H9 (cell line): ENCODE measurements around the gene FAM149A. TPM values are rescaled to one million over a fixed set of nuclear protein-coding genes. Genes with fewer than 3 reads are reported as not detected.

Experiments
- DNase-seq: peaks from one replicate; pipeline ENCODE4 v3.0.0-alpha.2; 2017
- H2AFZ ChIP-seq: one replicate; pipeline ENCODE4 v1.6.1; 2013; ENCODE audit warnings: mild to moderate bottlenecking, low read length, control low read depth, moderate library complexity
- H2AK5ac ChIP-seq: 2 replicates; pipeline ENCODE4 v1.6.1; 2013; ENCODE audit warnings: low read length, control low read depth, mixed read lengths; ENCODE audit not compliant: insufficient read length
- H2BK120ac ChIP-seq: one replicate; pipeline ENCODE4 v1.6.1; 2013; ENCODE audit warnings: low read depth, mild to moderate bottlenecking, low read length, control low read depth, inconsistent platforms; ENCODE audit not compliant: poor library complexity, severe bottlenecking
- H2BK12ac ChIP-seq: 2 replicates; pipeline ENCODE4 v1.6.1; 2013; ENCODE audit warnings: low read length, control low read depth, mixed read lengths, low read depth; ENCODE audit not compliant: insufficient read length
- H2BK15ac ChIP-seq: 2 replicates; pipeline ENCODE4 v1.6.1; 2013; ENCODE audit warnings: low read depth, low read length, control low read depth
- H2BK20ac ChIP-seq: one replicate; pipeline ENCODE4 v1.6.1; 2013; ENCODE audit warnings: low read depth, mild to moderate bottlenecking, low read length, control low read depth, inconsistent platforms; ENCODE audit not compliant: poor library complexity, severe bottlenecking
- H2BK5ac ChIP-seq: 2 replicates; pipeline ENCODE4 v1.6.1; 2013; ENCODE audit warnings: low read length, control low read depth, mixed read lengths; ENCODE audit not compliant: insufficient read length
- H3K14ac ChIP-seq: 2 replicates; pipeline ENCODE4 v1.6.1; 2013; ENCODE audit warnings: low read length, control low read depth; ENCODE audit not compliant: insufficient read depth
- H3K18ac ChIP-seq: 2 replicates; pipeline ENCODE4 v1.6.1; 2013; ENCODE audit warnings: low read depth, mild to moderate bottlenecking, mixed read lengths, low read length, control low read depth; ENCODE audit not compliant: insufficient read length
- H3K23ac ChIP-seq: 2 replicates; pipeline ENCODE4 v1.6.1; 2013; ENCODE audit warnings: low read length, control low read depth, mixed read lengths, low read depth; ENCODE audit not compliant: insufficient read length
- H3K23me2 ChIP-seq: 2 replicates; pipeline ENCODE4 v1.6.1; 2013; ENCODE audit warnings: low read depth, mild to moderate bottlenecking, mixed read lengths, low read length, control low read depth; ENCODE audit not compliant: insufficient read length, poor library complexity, severe bottlenecking
- H3K27ac ChIP-seq: 2 replicates; pipeline ENCODE4 v1.5.1; 2013; ENCODE audit warnings: low read length, control low read depth, mixed read lengths, low read depth; ENCODE audit not compliant: insufficient read length
- H3K27me3 ChIP-seq: 2 replicates; pipeline ENCODE4 v1.6.1; 2013; ENCODE audit warnings: low read length, control low read depth, inconsistent platforms; ENCODE audit not compliant: insufficient read depth
- H3K4ac ChIP-seq: 2 replicates; pipeline ENCODE4 v1.6.1; 2013; ENCODE audit warnings: low read depth, mild to moderate bottlenecking, control low read depth, inconsistent platforms, low read length, moderate library complexity
- H3K4me1 ChIP-seq: 2 replicates; pipeline ENCODE4 v1.6.1; 2013; ENCODE audit warnings: low read length, control low read depth, inconsistent platforms; ENCODE audit not compliant: insufficient read depth
- H3K4me2 ChIP-seq: 2 replicates; pipeline ENCODE4 v1.6.1; 2013; ENCODE audit warnings: low read length, control low read depth, mixed read lengths; ENCODE audit not compliant: insufficient read length, insufficient read depth
- H3K56ac ChIP-seq: 2 replicates; pipeline ENCODE4 v1.6.1; 2013; ENCODE audit warnings: low read depth, mild to moderate bottlenecking, mixed read lengths, low read length, control low read depth; ENCODE audit not compliant: insufficient read length
- H3K79me1 ChIP-seq: 2 replicates; pipeline ENCODE4 v1.6.1; 2013; ENCODE audit warnings: low read depth, mild to moderate bottlenecking, moderate library complexity, low read length, control low read depth, inconsistent platforms; ENCODE audit not compliant: insufficient read depth, poor library complexity, severe bottlenecking
- H3K79me2 ChIP-seq: 2 replicates; pipeline ENCODE4 v1.6.1; 2013; ENCODE audit warnings: low read length, control low read depth, inconsistent platforms; ENCODE audit not compliant: insufficient read depth
- H3K9ac ChIP-seq: 2 replicates; pipeline ENCODE4 v1.6.1; 2013; ENCODE audit warnings: low read length, control low read depth, mixed read lengths; ENCODE audit not compliant: insufficient read length; ENCODE audit errors: extremely low read depth
- H3K9me3 ChIP-seq: one replicate; pipeline ENCODE4 v1.6.1; 2013; ENCODE audit warnings: low read depth, low read length, inconsistent platforms; ENCODE audit not compliant: control insufficient read depth
- H3T11ph ChIP-seq: one replicate; pipeline ENCODE4 v1.6.1; 2013; ENCODE audit warnings: mild to moderate bottlenecking, low read length, control low read depth, inconsistent platforms
- H4K20me1 ChIP-seq: one replicate; pipeline ENCODE4 v1.6.1; 2013; ENCODE audit not compliant: control insufficient read depth, insufficient read length, insufficient read depth
- H4K5ac ChIP-seq: 2 replicates; pipeline ENCODE4 v1.6.1; 2013; ENCODE audit warnings: low read depth, mild to moderate bottlenecking, mixed read lengths, low read length, control low read depth; ENCODE audit not compliant: insufficient read length
- H4K8ac ChIP-seq: replicated peaks from 2 replicates; pipeline ENCODE4 v1.6.1; 2013; ENCODE audit warnings: low read length, control low read depth, mixed read lengths, low read depth; ENCODE audit not compliant: insufficient read length
- H4K91ac ChIP-seq: 2 replicates; pipeline ENCODE4 v1.6.1; 2013; ENCODE audit warnings: low read depth, mild to moderate bottlenecking, moderate library complexity, mixed read lengths, low read length, control low read depth; ENCODE audit not compliant: insufficient read length
- H3K27ac Mint-ChIP-seq, 3 experiments: 2 replicates in 2 of 3; 3 replicates in 1 of 3; pipeline ENCODE4 v1.8.0; 2020 to 2021; ENCODE audit warnings: mixed read lengths in 3 of 3, mild to moderate bottlenecking in 1 of 3, moderate library complexity in 1 of 3
- H3K27me3 Mint-ChIP-seq: 2 replicates; pipeline ENCODE4 v1.8.0; 2021; ENCODE audit warnings: low read depth, mild to moderate bottlenecking, moderate library complexity, mixed read lengths
- H3K36me3 Mint-ChIP-seq, 3 experiments: 2 replicates in 2 of 3; 3 replicates in 1 of 3; pipeline ENCODE4 v1.8.0; 2020 to 2021; ENCODE audit warnings: low read depth in 3 of 3, mixed read lengths in 3 of 3; ENCODE audit not compliant: insufficient read depth in 1 of 3
- H3K4me1 Mint-ChIP-seq, 2 experiments: 2 replicates each; pipeline ENCODE4 v1.8.0; 2020; ENCODE audit warnings: mixed read lengths in 2 of 2
- H3K4me3 Mint-ChIP-seq, 2 experiments: 2 replicates in 1 of 2; 3 replicates in 1 of 2; pipeline ENCODE4 v1.8.0; 2020 to 2021; ENCODE audit warnings: mild to moderate bottlenecking in 2 of 2, mixed read lengths in 2 of 2, moderate library complexity in 1 of 2
- H3K9me3 Mint-ChIP-seq, 2 experiments: 2 replicates in 1 of 2; 3 replicates in 1 of 2; pipeline ENCODE4 v1.8.0; 2020; ENCODE audit warnings: mild to moderate bottlenecking in 2 of 2, mixed read lengths in 2 of 2, moderate library complexity in 1 of 2
- CTCF ChIP-seq: fragments of 200-600 bp; sonication (generic); conservative IDR thresholded peaks from 3 replicates; pipeline ENCODE4 v1.8.0; 2021; ENCODE audit warnings: antibody characterized with exemption, mild to moderate bottlenecking
- WGBS: extraction: QIAGEN DNeasy Blood & Tissue Kit; methylation state at CpG from one replicate; pipeline ENCODE4 v1.1.7; 2013; ENCODE audit warnings: missing lambda C conversion rate, low lambda C conversion rate, mixed read lengths; ENCODE audit not compliant: insufficient read length; ENCODE audit errors: extremely low coverage; 5-methylcytosine and 5-hydroxymethylcytosine counted together
- total RNA-seq: library from RNA; stranded (reverse); gene quantifications from 2 replicates; pipeline ENCODE4 v1.2.1, GENCODE V29; 2021

Gene FAM149A
- total RNA-seq, 1 experiment from 2014 or later, result 5.9 TPM

- H3K9me3 ChIP-seq, result no peaks in the 10 kb centered on the region
- H2AK5ac ChIP-seq, result no peak overlapping the region
- H3K27me3 Mint-ChIP-seq, result peaks cover 2% of the 10 kb centered on the region
- no peak overlapping the region for H4K91ac ChIP-seq
- H3K27me3 ChIP-seq, result no peaks in the 10 kb centered on the region
- H4K8ac ChIP-seq, result no peak overlapping the region
- H3T11ph ChIP-seq, result no peak overlapping the region
- H2BK120ac ChIP-seq, result no peak overlapping the region
- peaks cover 0 to 4% (median 3%) of the 10 kb centered on the region in 3 experiments; a peak in 3 of 7 replicates for H3K36me3 Mint-ChIP-seq
- peaks cover 30 to 33% of the 10 kb centered on the region in 2 experiments for H3K4me1 Mint-ChIP-seq
- peak; percentile 50 for DNase-seq
- no peak overlapping the region for H2BK5ac ChIP-seq
- H3K27ac ChIP-seq, result no peak overlapping the region
- H3K4me1 ChIP-seq, result 0 out of 2 replicates have a peak, but pooled peaks cover 5% of the 10 kb centered on the region
- peak overlapping the region; percentile 66 for H3K9ac ChIP-seq
- H3K14ac ChIP-seq, result peak overlapping the region; percentile 93
- no peak overlapping the region for H4K5ac ChIP-seq
- WGBS, result no CpG with 5 or more reads among the region's 34 CpGs
- H3K4ac ChIP-seq, result peak overlapping the region; percentile 39; the same call in 1 of the 2 replicates
- no peak overlapping the region for H2BK12ac ChIP-seq
- no peak overlapping the region for H2BK20ac ChIP-seq
- peak overlapping the region; percentile 26; the same call in 1 of the 2 replicates for H2BK15ac ChIP-seq
- no peak overlapping the region for H2AFZ ChIP-seq
- no peaks in the 10 kb centered on the region; a peak in 1 of 5 replicates for H3K9me3 Mint-ChIP-seq
- no peaks in the 10 kb centered on the region for H3K79me1 ChIP-seq
- no peak overlapping the region for H3K56ac ChIP-seq
- no peak overlapping the region for H3K23ac ChIP-seq
- peaks cover 12% of the 10 kb centered on the region for H3K23me2 ChIP-seq
- no peaks in the 10 kb centered on the region for H4K20me1 ChIP-seq
- TF ChIP-seq CTCF, result peak; percentile 35; the same call in 1 of the 3 replicates
- H3K27ac Mint-ChIP-seq, result peak overlapping the region; percentile 63 to 75 (median 67); a peak in 5 of 7 replicates
- peak overlapping the region; percentile 82 for H3K18ac ChIP-seq
- peak overlapping the region; percentile 90 for H3K4me2 ChIP-seq
- no peaks in the 10 kb centered on the region for H3K79me2 ChIP-seq
- peak overlapping the region; percentile 80 to 85 for H3K4me3 Mint-ChIP-seq
These were observed 86.2 kb downstream of the FAM149A start for GRCh38 chr4:186190581-186191199.
